WI38 (cell line): ENCODE results near the gene CDC42BPA.
A peak's percentile ranks its signal among the peaks of the same experiment; 100 is the strongest.
"Not testable (repeated sequence)": the region's sequence is repeated elsewhere in the genome, so short reads cannot be mapped to it uniquely, and the experiment has no call there.

Source experiments
- H3K4me3 ChIP-seq: 2 replicates; pipeline ENCODE4 v1.5.1; 2011; ENCODE audit warnings: low read depth, mild to moderate bottlenecking, control low read depth, low read length
- CTCF ChIP-seq: IDR thresholded peaks from 2 replicates; pipeline ENCODE4 v1.5.1; 2012; ENCODE audit warnings: low read depth, mild to moderate bottlenecking, control low read depth, low read length

The CDC42BPA gene

GRCh38 chr1:227349967-227350366, 31.7 kb upstream of the CDC42BPA start:
- no peak for TF ChIP-seq CTCF
- H3K4me3 ChIP-seq, result no peak overlapping the region

- peak overlapping the region; percentile 11; the same call in 1 of the 2 replicates for H3K4me3 ChIP-seq
- TF ChIP-seq CTCF, result no peak
Measured at GRCh38 chr1:227343727-227344551, 25.6 kb upstream of the CDC42BPA start.

- TF ChIP-seq CTCF, result no peak
- H3K4me3 ChIP-seq, result no peak overlapping the region
Measured at GRCh38 chr1:227343206-227343605, 24.9 kb upstream of the CDC42BPA start.

GRCh38 chr1:227342075-227342829, 24.0 kb upstream of the CDC42BPA start:
- H3K4me3 ChIP-seq, result no peak overlapping the region
- TF ChIP-seq CTCF, result no peak

- H3K4me3 ChIP-seq, result not testable (repeated sequence)
Measured at GRCh38 chr1:227336136-227336535, 17.8 kb upstream of the CDC42BPA start.

GRCh38 chr1:227335242-227336020, 17.1 kb upstream of the CDC42BPA start:
- TF ChIP-seq CTCF, result no peak
- no peak overlapping the region for H3K4me3 ChIP-seq

- no peak for TF ChIP-seq CTCF
- H3K4me3 ChIP-seq, result no peak overlapping the region
Measured at GRCh38 chr1:227333423-227333822, 15.1 kb upstream of the CDC42BPA start.
